ENCODE measurements around the gene MYO5B. TPM values are rescaled to one million over a fixed set of nuclear protein-coding genes. Genes with fewer than 3 reads are reported as not detected.

Gene MYO5B
- polyA plus RNA-seq, 4 donors, result 45.0 to 185 (median 102) TPM

DNA sequence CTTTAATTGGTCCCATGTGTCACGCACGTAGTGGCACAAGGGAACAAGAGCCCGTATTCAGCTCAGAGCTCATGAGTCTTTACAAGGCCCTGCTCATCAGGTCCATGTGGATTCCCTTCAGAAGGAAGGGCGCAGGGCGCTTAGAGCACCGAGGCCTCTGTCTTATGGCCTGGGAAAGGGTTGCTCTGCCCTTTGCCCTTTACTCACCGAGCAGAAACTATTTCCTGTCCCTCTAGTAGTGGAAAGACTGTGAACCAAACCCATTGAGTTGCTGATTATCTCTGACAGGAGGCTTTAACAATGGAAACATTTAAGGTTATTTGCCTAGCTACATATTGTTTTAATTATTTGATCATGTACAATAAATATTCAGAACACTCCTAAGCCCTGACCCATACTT, 279.6 kb downstream of the MYO5B start:
- Histone ChIP-seq H3K27me3 (ENCODE audit: control insufficient read depth in 3 of 3, insufficient read depth in 3 of 3, low read length in 3 of 3) (peaks cover 0 to 2% (median 0%) of the 10 kb centered on the region in 3 donors), H3K9me3 (ENCODE audit: control insufficient read depth in 2 of 2, insufficient read depth in 1 of 2, low read depth in 1 of 2, low read length in 1 of 2) (no peaks in the 10 kb centered on the region), H3K27ac (ENCODE audit: low read depth in 1 of 3, low read length in 2 of 3) (no peak overlapping the region), H3K36me3 (ENCODE audit: control insufficient read depth in 3 of 3, insufficient read depth in 2 of 3, low read depth in 1 of 3, low read length in 3 of 3) (peaks cover 0 to 41% (median 13%) of the 10 kb centered on the region in 3 donors), H3K4me1 (ENCODE audit: control insufficient read depth in 3 of 3, insufficient read depth in 2 of 3, low read depth in 1 of 3, low read length in 2 of 3) (peaks cover 0 to 5% (median 0%) of the 10 kb centered on the region in 3 donors), H3K4me3 (ENCODE audit: low read depth in 1 of 3, low read length in 3 of 3) (no peak overlapping the region)
- DNase-seq, result peak; percentile 25 to 45
- WGBS, 3 donors, result 63 to 67% (median 66%) methylated on average over 7 of the region's 7 CpGs
- no peak for FAIRE-seq

- Histone ChIP-seq H3K4me3 (ENCODE audit: low read depth in 1 of 3, low read length in 3 of 3) (no peak overlapping the region), H3K4me1 (ENCODE audit: control insufficient read depth in 3 of 3, insufficient read depth in 2 of 3, low read depth in 1 of 3, low read length in 2 of 3) (peaks cover 0 to 5% (median 0%) of the 10 kb centered on the region in 3 donors), H3K9me3 (ENCODE audit: control insufficient read depth in 2 of 2, insufficient read depth in 1 of 2, low read depth in 1 of 2, low read length in 1 of 2) (no peaks in the 10 kb centered on the region), H3K27me3 (ENCODE audit: control insufficient read depth in 3 of 3, insufficient read depth in 3 of 3, low read length in 3 of 3) (peaks cover 0 to 2% (median 0%) of the 10 kb centered on the region in 3 donors), H3K36me3 (ENCODE audit: control insufficient read depth in 3 of 3, insufficient read depth in 2 of 3, low read depth in 1 of 3, low read length in 3 of 3) (peaks cover 0 to 53% (median 10%) of the 10 kb centered on the region in 3 donors), H3K27ac (ENCODE audit: low read depth in 1 of 3, low read length in 2 of 3) (no peak overlapping the region)
- FAIRE-seq (no peak), DNase-seq (no peak)
- WGBS, 3 donors, result 80 to 96% (median 83%) methylated on average over 3 of the region's 3 CpGs
Observed at GRCh38 chr18:49913221-49913620, 281.7 kb downstream of the MYO5B start.

GRCh38 chr18:49911427-49911826, 283.5 kb downstream of the MYO5B start:
- WGBS, 3 donors, result 47 to 53% (median 53%) methylated on average over 4 of the region's 4 CpGs
- Histone ChIP-seq H3K36me3 (ENCODE audit: control insufficient read depth in 3 of 3, insufficient read depth in 2 of 3, low read depth in 1 of 3, low read length in 3 of 3) (peaks cover 0 to 50% (median 6%) of the 10 kb centered on the region in 3 donors), H3K4me3 (ENCODE audit: low read depth in 1 of 3, low read length in 3 of 3) (no peak overlapping the region), H3K4me1 (ENCODE audit: control insufficient read depth in 3 of 3, insufficient read depth in 2 of 3, low read depth in 1 of 3, low read length in 2 of 3) (peaks cover 0 to 6% (median 0%) of the 10 kb centered on the region in 3 donors), H3K27me3 (ENCODE audit: control insufficient read depth in 3 of 3, insufficient read depth in 3 of 3, low read length in 3 of 3) (peaks cover 0 to 2% (median 0%) of the 10 kb centered on the region in 3 donors), H3K9me3 (ENCODE audit: control insufficient read depth in 2 of 2, insufficient read depth in 1 of 2, low read depth in 1 of 2, low read length in 1 of 2) (no peaks in the 10 kb centered on the region), H3K27ac (ENCODE audit: low read depth in 1 of 3, low read length in 2 of 3) (no peak overlapping the region)
- DNase-seq (peak in 1 of 2 donors; percentile 8), FAIRE-seq (no peak)

GRCh38 chr18:49910986-49911385, 284.0 kb downstream of the MYO5B start:
- WGBS, 3 donors, result 82 to 98% (median 89%) methylated on average over 2 of the region's 2 CpGs

DNA sequence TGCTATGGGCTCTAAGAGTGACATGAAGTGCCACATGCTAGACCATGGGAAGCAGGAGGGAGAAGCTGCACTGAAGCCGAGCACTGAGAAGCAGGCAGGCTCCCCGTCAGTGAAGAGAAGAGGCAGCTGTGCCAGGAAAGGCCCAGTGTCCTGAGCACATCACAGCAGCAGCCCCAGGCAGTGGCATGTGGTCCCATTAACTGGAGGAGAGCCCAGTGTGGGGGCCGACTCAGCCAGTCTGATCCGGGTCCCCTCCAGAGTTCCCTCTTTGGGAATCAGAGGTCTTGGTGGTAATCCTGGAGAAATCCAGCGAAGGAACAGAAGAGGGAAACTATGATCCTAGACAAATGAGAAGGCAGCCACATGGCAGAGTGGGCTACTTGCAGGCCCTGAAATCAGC, 284.9 kb downstream of the MYO5B start:
- H3K27ac ChIP-seq (ENCODE audit: low read depth in 1 of 3, low read length in 2 of 3), result no peak overlapping the region
- H3K4me1 ChIP-seq (ENCODE audit: control insufficient read depth in 3 of 3, insufficient read depth in 2 of 3, low read depth in 1 of 3, low read length in 2 of 3), result peaks cover 0 to 13% (median 0%) of the 10 kb centered on the region in 3 donors
- WGBS, 3 donors, result 79 to 90% (median 90%) methylated on average over 5 of the region's 5 CpGs
- no peak for DNase-seq
- FAIRE-seq, result no peak
- peaks cover 0 to 2% (median 0%) of the 10 kb centered on the region in 3 donors for H3K27me3 ChIP-seq (ENCODE audit: control insufficient read depth in 3 of 3, insufficient read depth in 3 of 3, low read length in 3 of 3)
- H3K4me3 ChIP-seq (ENCODE audit: low read depth in 1 of 3, low read length in 3 of 3), result no peak overlapping the region
- no peaks in the 10 kb centered on the region for H3K9me3 ChIP-seq (ENCODE audit: control insufficient read depth in 2 of 2, insufficient read depth in 1 of 2, low read depth in 1 of 2, low read length in 1 of 2)
- peaks cover 0 to 56% (median 5%) of the 10 kb centered on the region in 3 donors for H3K36me3 ChIP-seq (ENCODE audit: control insufficient read depth in 3 of 3, insufficient read depth in 2 of 3, low read depth in 1 of 3, low read length in 3 of 3)

More at GRCh38 chr18:49910986-49911385, 284.0 kb downstream of the MYO5B start:
- peaks cover 0 to 2% (median 0%) of the 10 kb centered on the region in 3 donors for H3K27me3 ChIP-seq (ENCODE audit: control insufficient read depth in 3 of 3, insufficient read depth in 3 of 3, low read length in 3 of 3)
- FAIRE-seq (no peak), DNase-seq (no peak)
- peaks cover 0 to 51% (median 6%) of the 10 kb centered on the region in 3 donors for H3K36me3 ChIP-seq (ENCODE audit: control insufficient read depth in 3 of 3, insufficient read depth in 2 of 3, low read depth in 1 of 3, low read length in 3 of 3)
- peaks cover 0 to 9% (median 0%) of the 10 kb centered on the region in 3 donors for H3K4me1 ChIP-seq (ENCODE audit: control insufficient read depth in 3 of 3, insufficient read depth in 2 of 3, low read depth in 1 of 3, low read length in 2 of 3)
- H3K27ac ChIP-seq (ENCODE audit: low read depth in 1 of 3, low read length in 2 of 3), result no peak overlapping the region
- no peaks in the 10 kb centered on the region for H3K9me3 ChIP-seq (ENCODE audit: control insufficient read depth in 2 of 2, insufficient read depth in 1 of 2, low read depth in 1 of 2, low read length in 1 of 2)
- H3K4me3 ChIP-seq (ENCODE audit: low read depth in 1 of 3, low read length in 3 of 3), result no peak overlapping the region

DNA sequence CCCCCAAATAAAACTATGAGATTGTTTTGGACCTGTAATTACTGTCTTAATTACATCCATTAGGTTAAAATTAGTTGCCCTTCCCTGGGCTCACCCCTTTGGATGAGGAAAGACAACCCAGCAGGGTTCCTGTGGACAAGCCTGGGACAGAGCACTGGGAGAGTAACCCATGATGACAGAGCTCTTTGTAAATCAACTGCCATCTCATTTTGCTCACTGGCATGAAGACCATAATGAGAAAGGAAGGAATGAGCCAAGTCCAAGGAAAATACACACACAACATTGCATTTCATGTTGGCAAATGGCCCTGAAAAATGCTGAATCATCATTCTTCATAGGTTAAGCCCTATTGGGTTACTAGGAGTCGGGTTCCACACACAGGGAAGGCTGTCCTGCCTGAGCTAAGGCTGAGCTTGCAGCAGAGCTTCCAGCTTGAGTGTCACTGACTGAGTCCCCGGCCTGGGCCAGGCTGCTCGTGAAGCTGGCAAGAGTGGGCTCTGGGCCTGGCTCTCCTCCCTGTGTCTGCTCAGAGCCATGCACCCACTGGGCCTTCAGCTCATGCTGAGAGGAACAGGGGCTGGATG, 287.5 kb downstream of the MYO5B start:
- Histone ChIP-seq H3K9me3 (ENCODE audit: control insufficient read depth in 2 of 2, insufficient read depth in 1 of 2, low read depth in 1 of 2, low read length in 1 of 2) (no peaks in the 10 kb centered on the region), H3K4me1 (ENCODE audit: control insufficient read depth in 3 of 3, insufficient read depth in 2 of 3, low read depth in 1 of 3, low read length in 2 of 3) (peaks cover 0 to 14% (median 0%) of the 10 kb centered on the region in 3 donors), H3K4me3 (ENCODE audit: low read depth in 1 of 3, low read length in 3 of 3) (no peak overlapping the region), H3K36me3 (ENCODE audit: control insufficient read depth in 3 of 3, insufficient read depth in 2 of 3, low read depth in 1 of 3, low read length in 3 of 3) (peaks cover 0 to 67% (median 8%) of the 10 kb centered on the region in 3 donors), H3K27ac (ENCODE audit: low read depth in 1 of 3, low read length in 2 of 3) (no peak overlapping the region), H3K27me3 (ENCODE audit: control insufficient read depth in 3 of 3, insufficient read depth in 3 of 3, low read length in 3 of 3) (peaks cover 0 to 3% (median 0%) of the 10 kb centered on the region in 3 donors)
- FAIRE-seq, result no peak
- no peak for DNase-seq
- WGBS, 3 donors, result 69 to 96% (median 81%) methylated on average over 3 of the region's 3 CpGs

DNA sequence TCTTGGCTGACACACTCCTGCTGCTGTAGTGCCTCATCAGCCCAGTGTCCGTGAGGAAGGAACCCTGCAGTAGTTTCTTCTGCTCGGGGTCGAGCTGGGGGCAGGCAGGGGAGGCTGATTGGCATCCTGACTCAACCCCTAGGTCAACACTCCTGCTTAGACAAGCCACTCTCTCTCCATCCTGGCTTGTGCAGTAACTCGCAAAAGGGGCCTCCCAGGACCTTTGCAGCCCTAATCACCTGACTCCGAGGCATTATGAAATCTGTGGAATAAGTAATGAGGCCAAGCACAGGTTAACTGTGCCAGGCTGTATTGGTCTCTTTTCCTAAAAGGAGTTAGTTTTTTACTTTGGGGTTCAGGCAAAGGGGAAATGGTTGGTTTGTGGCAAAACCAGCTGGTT, 289.2 kb downstream of the MYO5B start:
- Histone ChIP-seq H3K4me3 (ENCODE audit: low read depth in 1 of 3, low read length in 3 of 3) (no peak overlapping the region), H3K27ac (ENCODE audit: low read depth in 1 of 3, low read length in 2 of 3) (peak overlapping the region in 1 of 3 donors; percentile 42), H3K27me3 (ENCODE audit: control insufficient read depth in 3 of 3, insufficient read depth in 3 of 3, low read length in 3 of 3) (peaks cover 0 to 3% (median 0%) of the 10 kb centered on the region in 3 donors), H3K36me3 (ENCODE audit: control insufficient read depth in 3 of 3, insufficient read depth in 2 of 3, low read depth in 1 of 3, low read length in 3 of 3) (peaks cover 0 to 70% (median 6%) of the 10 kb centered on the region in 3 donors), H3K4me1 (ENCODE audit: control insufficient read depth in 3 of 3, insufficient read depth in 2 of 3, low read depth in 1 of 3, low read length in 2 of 3) (peaks cover 0 to 14% (median 0%) of the 10 kb centered on the region in 3 donors), H3K9me3 (ENCODE audit: control insufficient read depth in 2 of 2, insufficient read depth in 1 of 2, low read depth in 1 of 2, low read length in 1 of 2) (no peaks in the 10 kb centered on the region)
- 50 to 84% (median 61%) methylated on average over 5 of the region's 5 CpGs for WGBS, 3 donors
- peak in 1 of 2 donors; percentile 65 for DNase-seq
- FAIRE-seq, result no peak

DNA sequence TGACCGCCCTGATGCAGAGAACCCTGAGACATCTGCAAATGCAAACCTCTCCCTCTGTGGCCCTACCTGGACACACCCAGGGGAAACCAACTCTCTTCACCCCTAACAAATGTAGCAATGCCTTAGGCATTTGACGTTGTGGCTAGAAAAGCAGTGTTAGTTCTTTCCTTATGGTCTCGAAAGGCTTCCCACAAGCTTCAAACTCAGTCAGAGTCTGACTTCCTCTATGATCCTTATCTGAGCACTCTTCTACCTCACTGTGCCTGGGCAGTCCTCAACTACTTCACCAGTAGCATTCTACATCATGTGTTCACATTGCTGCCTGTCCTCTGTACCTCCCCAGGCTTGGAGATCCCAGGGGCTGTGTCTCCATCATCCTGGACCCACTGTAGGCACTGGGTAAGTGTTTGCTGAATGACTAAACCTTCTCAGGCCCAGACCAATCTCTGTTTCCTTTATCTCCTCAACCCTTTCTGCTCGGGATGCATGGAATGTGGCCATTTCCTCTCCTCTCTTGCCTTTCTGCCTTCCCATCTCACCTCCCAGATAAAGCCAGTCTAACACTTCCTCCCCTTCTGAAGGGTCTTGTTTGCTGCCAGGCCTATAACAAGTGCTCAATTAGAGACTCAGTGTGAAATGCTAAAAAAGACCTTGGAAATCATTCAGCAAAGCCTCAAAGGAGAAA, 289.9 kb downstream of the MYO5B start:
- Histone ChIP-seq H3K36me3 (ENCODE audit: control insufficient read depth in 3 of 3, insufficient read depth in 2 of 3, low read depth in 1 of 3, low read length in 3 of 3) (peaks cover 0 to 74% (median 5%) of the 10 kb centered on the region in 3 donors), H3K27ac (ENCODE audit: low read depth in 1 of 3, low read length in 2 of 3) (no peak overlapping the region), H3K4me1 (ENCODE audit: control insufficient read depth in 3 of 3, insufficient read depth in 2 of 3, low read depth in 1 of 3, low read length in 2 of 3) (peaks cover 0 to 14% (median 0%) of the 10 kb centered on the region in 3 donors), H3K4me3 (ENCODE audit: low read depth in 1 of 3, low read length in 3 of 3) (no peak overlapping the region), H3K9me3 (ENCODE audit: control insufficient read depth in 2 of 2, insufficient read depth in 1 of 2, low read depth in 1 of 2, low read length in 1 of 2) (no peaks in the 10 kb centered on the region), H3K27me3 (ENCODE audit: control insufficient read depth in 3 of 3, insufficient read depth in 3 of 3, low read length in 3 of 3) (peaks cover 0 to 3% (median 0%) of the 10 kb centered on the region in 3 donors)
- WGBS, 3 donors, result 58 to 76% (median 75%) methylated on average over 4 of the region's 4 CpGs
- FAIRE-seq (no peak), DNase-seq (no peak)

All from small intestine (tissue), 7 donors.